Neural progenitor cell (in vitro differentiated cells): ENCODE data around the gene CNP. TPM values are rescaled to one million over a fixed set of nuclear protein-coding genes. Genes with fewer than 3 reads are reported as not detected.

Experiments
- DNase-seq: peaks from one replicate; pipeline ENCODE4 v3.0.0-alpha.2; 2016; ENCODE audit warnings: low spot score
- H2AFZ ChIP-seq: fragments of 200-600 bp; sonication (generic); replicated peaks from 2 replicates; pipeline ENCODE4 v1.6.1; 2016; ENCODE audit warnings: antibody characterized with exemption
- H3F3A ChIP-seq: fragments of 200-600 bp; sonication (generic); 2 replicates; pipeline ENCODE4 v1.6.1; 2016; ENCODE audit warnings: antibody characterized with exemption, low read depth
- H3K27ac ChIP-seq: fragments of 200-600 bp; sonication (generic); 2 replicates; pipeline ENCODE4 v1.5.1; 2016; ENCODE audit warnings: mild to moderate bottlenecking
- H3K27me3 ChIP-seq: fragments of 200-600 bp; sonication (generic); 2 replicates; pipeline ENCODE4 v1.6.1; 2016; ENCODE audit warnings: mild to moderate bottlenecking, moderate library complexity
- H3K36me3 ChIP-seq: fragments of 200-600 bp; sonication (generic); 2 replicates; pipeline ENCODE4 v1.5.1; 2016
- H3K4me1 ChIP-seq: fragments of 200-600 bp; sonication (generic); 2 replicates; pipeline ENCODE4 v1.6.1; 2016; ENCODE audit warnings: mixed run types
- H3K4me2 ChIP-seq: fragments of 200-600 bp; sonication (generic); 2 replicates; pipeline ENCODE4 v1.6.1; 2016
- H3K4me3 ChIP-seq: fragments of 200-600 bp; sonication (generic); 2 replicates; pipeline ENCODE4 v1.5.1; 2016
- H3K79me2 ChIP-seq: fragments of 200-600 bp; sonication (generic); 2 replicates; pipeline ENCODE4 v1.6.1; 2016; ENCODE audit warnings: low read depth
- H3K9ac ChIP-seq: fragments of 200-600 bp; sonication (generic); 2 replicates; pipeline ENCODE4 v1.6.1; 2016
- H3K9me3 ChIP-seq: fragments of 200-600 bp; sonication (generic); 2 replicates; pipeline ENCODE4 v1.5.1; 2016; ENCODE audit warnings: low read depth
- H4K20me1 ChIP-seq: fragments of 200-600 bp; sonication (generic); 2 replicates; pipeline ENCODE4 v1.6.1; 2016; ENCODE audit warnings: low read depth
- H3K27ac Mint-ChIP-seq: 3 replicates; pipeline ENCODE4 v1.8.0; 2021; ENCODE audit warnings: mixed read lengths
- H3K27me3 Mint-ChIP-seq: 2 replicates; pipeline ENCODE4 v1.8.0; 2022; ENCODE audit warnings: low read depth, mild to moderate bottlenecking, inconsistent platforms, moderate library complexity, mixed read lengths; ENCODE audit not compliant: insufficient read depth
- H3K36me3 Mint-ChIP-seq: 3 replicates; pipeline ENCODE4 v1.8.0; 2021; ENCODE audit warnings: mixed read lengths
- H3K4me1 Mint-ChIP-seq: 3 replicates; pipeline ENCODE4 v1.8.0; 2021; ENCODE audit warnings: mixed read lengths
- H3K4me3 Mint-ChIP-seq: 3 replicates; pipeline ENCODE4 v1.8.0; 2021; ENCODE audit warnings: mild to moderate bottlenecking, moderate library complexity, mixed read lengths
- H3K9me3 Mint-ChIP-seq: 3 replicates; pipeline ENCODE4 v1.8.0; 2020; ENCODE audit warnings: mixed read lengths
- CTCF ChIP-seq: fragments of 200-600 bp; sonication (generic); IDR thresholded peaks from 2 replicates; pipeline ENCODE4 v1.5.1; 2017; ENCODE audit warnings: antibody characterized with exemption, mild to moderate bottlenecking
- EZH2 ChIP-seq: fragments of 200-600 bp; sonication (generic); IDR thresholded peaks from 2 replicates; pipeline ENCODE4 v1.6.1; 2017; ENCODE audit warnings: antibody characterized with exemption, mild to moderate bottlenecking, moderate library complexity
- EZH2phosphoT487 ChIP-seq: fragments of 200-600 bp; sonication (generic); IDR thresholded peaks from 2 replicates; pipeline ENCODE4 v1.6.1; 2017; ENCODE audit warnings: antibody characterized with exemption
- total RNA-seq: library from RNA; depleted of rRNA; stranded (reverse); fragments of >200 nt; gene quantifications from 2 replicates; pipeline ENCODE4 v1.2.3, GENCODE V29; 2015; ENCODE audit warnings: low replicate concordance

The CNP gene
- total RNA-seq, 1 donor from 2014 or later, result 38.6 TPM

GRCh38 chr17:41989702-41990419 lies 23.3 kb downstream of the CNP start:
- H3K79me2 ChIP-seq, result no peaks in the 10 kb centered on the region
- no peak overlapping the region for H3K4me3 ChIP-seq
- no peak overlapping the region for H3K4me3 Mint-ChIP-seq
- no peaks in the 10 kb centered on the region for H4K20me1 ChIP-seq
- no peak overlapping the region for H3K27ac ChIP-seq
- H3K27ac Mint-ChIP-seq, result no peak overlapping the region
- no peaks in the 10 kb centered on the region for H3K4me1 ChIP-seq
- H3K9me3 ChIP-seq, result no peaks in the 10 kb centered on the region
- DNase-seq, result no peak
- no peaks in the 10 kb centered on the region for H3K4me1 Mint-ChIP-seq
- TF ChIP-seq CTCF, result no peak
- TF ChIP-seq EZH2phosphoT487, result no peak
- no peak for TF ChIP-seq EZH2
- H3K4me2 ChIP-seq, result no peak overlapping the region
- no peaks in the 10 kb centered on the region for H3K9me3 Mint-ChIP-seq
- no peaks in the 10 kb centered on the region for H3K27me3 ChIP-seq
- H3F3A ChIP-seq, result peaks cover 4% of the 10 kb centered on the region
- H3K36me3 Mint-ChIP-seq, result peaks cover 33% of the 10 kb centered on the region
- peaks cover 18% of the 10 kb centered on the region for H3K36me3 ChIP-seq
- no peak overlapping the region for H2AFZ ChIP-seq
- H3K9ac ChIP-seq, result no peak overlapping the region
- H3K27me3 Mint-ChIP-seq, result no peaks in the 10 kb centered on the region

GRCh38 chr17:41992576-41992975 lies 26.0 kb downstream of the CNP start:
- no peak for DNase-seq
- Histone ChIP-seq H3K79me2 (no peaks in the 10 kb centered on the region), H3K36me3 (peaks cover 11% of the 10 kb centered on the region), H3K27me3 (no peaks in the 10 kb centered on the region), H2AFZ (no peak overlapping the region), H3K4me2 (no peak overlapping the region), H3F3A (no peaks in the 10 kb centered on the region), H3K4me1 (no peaks in the 10 kb centered on the region), H3K9me3 (no peaks in the 10 kb centered on the region), H4K20me1 (peaks cover 2% of the 10 kb centered on the region), H3K9ac (no peak overlapping the region), H3K4me3 (no peak overlapping the region), H3K27ac (no peak overlapping the region)
- Mint-ChIP-seq H3K36me3 (peaks cover 36% of the 10 kb centered on the region), H3K27ac (no peak overlapping the region), H3K9me3 (no peaks in the 10 kb centered on the region), H3K27me3 (no peaks in the 10 kb centered on the region), H3K4me3 (no peak overlapping the region), H3K4me1 (no peaks in the 10 kb centered on the region)
- TF ChIP-seq EZH2 (no peak), EZH2phosphoT487 (no peak), CTCF (no peak)

- H3K9me3 Mint-ChIP-seq, result no peaks in the 10 kb centered on the region
- Histone ChIP-seq H3K36me3 (peaks cover 3% of the 10 kb centered on the region), H4K20me1 (peaks cover 10% of the 10 kb centered on the region), H3K9me3 (no peaks in the 10 kb centered on the region), H3F3A (no peaks in the 10 kb centered on the region), H3K9ac (no peak overlapping the region), H2AFZ (no peak overlapping the region), H3K4me3 (no peak overlapping the region), H3K4me1 (no peaks in the 10 kb centered on the region), H3K4me2 (no peak overlapping the region), H3K27me3 (no peaks in the 10 kb centered on the region), H3K27ac (no peak overlapping the region), H3K79me2 (peaks cover 12% of the 10 kb centered on the region)
- no peaks in the 10 kb centered on the region for H3K4me1 Mint-ChIP-seq
- no peak for DNase-seq
- no peak overlapping the region for H3K27ac Mint-ChIP-seq
- H3K4me3 Mint-ChIP-seq, result no peak overlapping the region
- H3K27me3 Mint-ChIP-seq, result no peaks in the 10 kb centered on the region
- H3K36me3 Mint-ChIP-seq, result peaks cover 37% of the 10 kb centered on the region
- TF ChIP-seq CTCF, result no peak
- TF ChIP-seq EZH2phosphoT487, result no peak
- TF ChIP-seq EZH2, result no peak
These were observed 30.2 kb downstream of the CNP start for GRCh38 chr17:41996855-41997164.
